Epithelial cell of proximal tubule (primary cell): ENCODE data around the gene SLC1A7. TPM values are rescaled to one million over a fixed set of nuclear protein-coding genes. Genes with fewer than 3 reads are reported as not detected.

ENCODE experiments used
- DNase-seq: peaks from one replicate; pipeline ENCODE4 v3.0.0-alpha.2; 2011; ENCODE audit warnings: low read depth
- H3K4me3 ChIP-seq: 2 replicates; pipeline ENCODE4 v1.5.1; 2011; ENCODE audit warnings: low read depth, mild to moderate bottlenecking, low read length
- total RNA-seq: library from RNA; depleted of rRNA; stranded (reverse); fragments of >200 nt; gene quantifications from 2 replicates; pipeline ENCODE4 v1.2.3, GENCODE V29; 2015
- TF ChIP-seq, protein P1 (sequence below): conservative IDR thresholded peaks from 2 replicates; pipeline ENCODE4 v1.5.1; 2012; ENCODE audit warnings: low read depth, mild to moderate bottlenecking, low read length

SLC1A7 gene
- total RNA-seq, 1 donor from 2014 or later, result not detected

GRCh38 chr1:53183095-53183990 is 40.9 kb upstream of the SLC1A7 start:
- TF ChIP-seq, protein P1, sequence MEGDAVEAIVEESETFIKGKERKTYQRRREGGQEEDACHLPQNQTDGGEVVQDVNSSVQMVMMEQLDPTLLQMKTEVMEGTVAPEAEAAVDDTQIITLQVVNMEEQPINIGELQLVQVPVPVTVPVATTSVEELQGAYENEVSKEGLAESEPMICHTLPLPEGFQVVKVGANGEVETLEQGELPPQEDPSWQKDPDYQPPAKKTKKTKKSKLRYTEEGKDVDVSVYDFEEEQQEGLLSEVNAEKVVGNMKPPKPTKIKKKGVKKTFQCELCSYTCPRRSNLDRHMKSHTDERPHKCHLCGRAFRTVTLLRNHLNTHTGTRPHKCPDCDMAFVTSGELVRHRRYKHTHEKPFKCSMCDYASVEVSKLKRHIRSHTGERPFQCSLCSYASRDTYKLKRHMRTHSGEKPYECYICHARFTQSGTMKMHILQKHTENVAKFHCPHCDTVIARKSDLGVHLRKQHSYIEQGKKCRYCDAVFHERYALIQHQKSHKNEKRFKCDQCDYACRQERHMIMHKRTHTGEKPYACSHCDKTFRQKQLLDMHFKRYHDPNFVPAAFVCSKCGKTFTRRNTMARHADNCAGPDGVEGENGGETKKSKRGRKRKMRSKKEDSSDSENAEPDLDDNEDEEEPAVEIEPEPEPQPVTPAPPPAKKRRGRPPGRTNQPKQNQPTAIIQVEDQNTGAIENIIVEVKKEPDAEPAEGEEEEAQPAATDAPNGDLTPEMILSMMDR, result no peak
- H3K4me3 ChIP-seq, result no peak overlapping the region
- DNase-seq, result no peak

DNA sequence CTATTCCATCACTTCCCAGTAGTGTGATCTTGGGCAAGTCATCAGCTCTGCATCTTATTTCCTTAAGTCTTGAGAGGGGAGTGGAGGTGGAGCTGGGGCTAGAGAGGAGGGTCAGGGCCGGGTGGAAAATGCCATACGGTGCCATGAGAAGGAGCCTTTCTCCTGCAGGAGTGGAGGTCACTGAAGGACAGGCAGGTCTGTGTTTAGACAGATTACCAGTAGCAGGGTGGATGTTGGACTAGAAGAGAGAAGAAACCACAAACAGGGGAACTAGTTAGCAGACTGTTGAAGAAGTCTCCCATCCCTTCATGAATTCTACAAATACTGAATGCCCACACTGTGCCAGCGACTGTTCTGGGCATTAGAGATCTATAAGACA is 40.3 kb upstream of the SLC1A7 start:
- no peak for DNase-seq
- TF ChIP-seq, protein P1, result no peak
- H3K4me3 ChIP-seq, result no peak overlapping the region

- H3K4me3 ChIP-seq, result no peak overlapping the region
- TF ChIP-seq, protein P1, result peak; percentile 89
- peak; percentile 35 for DNase-seq
These were observed 39.7 kb upstream of the SLC1A7 start for GRCh38 chr1:53182111-53182593.

- TF ChIP-seq, protein P1, result no peak
- H3K4me3 ChIP-seq, result no peak overlapping the region
These were observed 38.5 kb upstream of the SLC1A7 start for GRCh38 chr1:53180951-53181350.

GRCh38 chr1:53180226-53180625 is 37.8 kb upstream of the SLC1A7 start:
- H3K4me3 ChIP-seq, result no peak overlapping the region
- no peak for DNase-seq
- TF ChIP-seq, protein P1, result no peak

More at GRCh38 chr1:53180951-53181350, 38.5 kb upstream of the SLC1A7 start:
- DNase-seq, result no peak

DNA sequence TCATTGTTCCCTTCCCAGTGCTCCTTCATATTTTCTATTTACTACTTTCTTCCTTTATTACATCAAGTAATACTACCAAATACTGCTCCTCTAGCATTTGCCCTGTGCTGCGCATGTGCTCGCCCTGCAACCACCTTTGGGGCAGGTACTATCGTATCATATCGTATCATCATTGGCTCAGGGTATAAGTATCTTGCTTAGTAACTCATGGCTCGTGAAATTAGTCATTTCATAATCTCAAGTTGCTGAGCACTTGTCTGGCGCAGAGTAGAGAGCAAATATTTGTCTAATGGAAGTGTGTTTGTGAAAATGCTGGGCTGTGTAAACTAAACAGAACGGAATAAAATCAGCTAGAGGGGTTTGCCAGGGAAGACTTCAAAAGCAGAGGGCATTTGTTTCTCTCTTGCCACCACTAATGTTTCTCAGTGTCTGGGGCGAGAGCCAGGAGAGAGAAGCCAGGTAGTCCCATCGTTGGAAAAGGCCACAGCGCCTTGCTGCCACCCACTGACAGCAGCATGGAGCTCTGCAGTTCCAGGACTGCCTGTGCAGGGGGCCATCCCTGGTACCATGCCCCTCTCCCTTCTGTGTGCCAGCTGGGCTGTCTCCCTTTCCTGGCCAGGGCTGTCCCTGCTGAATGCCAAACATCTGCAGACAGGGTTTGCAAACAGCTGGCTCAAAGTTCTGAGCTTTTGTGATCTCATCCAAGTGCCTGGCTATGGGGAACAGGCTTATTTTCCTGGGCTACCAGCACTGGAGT is 34.2 kb upstream of the SLC1A7 start:
- TF ChIP-seq, protein P1, result peak; percentile 39
- H3K4me3 ChIP-seq, result no peak overlapping the region
- no peak for DNase-seq
